Aorta (tissue), 5 donors: ENCODE data around the gene NECTIN3. TPM values are rescaled to one million over a fixed set of nuclear protein-coding genes. Genes with fewer than 3 reads are reported as not detected.
A peak's percentile ranks its signal among the peaks of the same experiment; 100 is the strongest.

Source experiments
- ATAC-seq: fragments of 200-7000 bp; cut with Tn5 transposase; one replicate; pipeline ENCODE4 v1.9.1; 2022; ENCODE audit warnings: moderate library complexity; ENCODE audit not compliant: low FRiP score
- DNase-seq, 2 donors: peaks; one replicate each; pipeline ENCODE4 v3.0.0-alpha.2; 2020
- H3K27ac ChIP-seq, 2 donors: one replicate each; pipeline ENCODE4 v1.5.1; 2013; ENCODE audit warnings: low read length in 2 of 2, mild to moderate bottlenecking in 2 of 2, moderate library complexity in 2 of 2, control low read depth in 1 of 2, inconsistent platforms in 1 of 2, low read depth in 1 of 2
- H3K27me3 ChIP-seq, 2 donors: one replicate each; pipeline ENCODE4 v1.6.1; 2013; ENCODE audit warnings: control low read depth in 1 of 2, low read length in 1 of 2, mild to moderate bottlenecking in 1 of 2, moderate library complexity in 1 of 2; ENCODE audit not compliant: insufficient read depth in 2 of 2, control insufficient read depth in 1 of 2
- H3K36me3 ChIP-seq, 2 donors: one replicate each; pipeline ENCODE4 v1.6.1; 2013; ENCODE audit warnings: control low read depth in 1 of 2, low read length in 1 of 2, mild to moderate bottlenecking in 1 of 2; ENCODE audit not compliant: insufficient read depth in 2 of 2, control insufficient read depth in 1 of 2
- H3K4me1 ChIP-seq, 2 donors: one replicate each; pipeline ENCODE4 v1.6.1; 2013; ENCODE audit warnings: low read length in 2 of 2, control low read depth in 1 of 2, mild to moderate bottlenecking in 1 of 2, moderate library complexity in 1 of 2; ENCODE audit not compliant: insufficient read depth in 2 of 2, control insufficient read depth in 1 of 2
- H3K4me3 ChIP-seq, 2 donors: one replicate each; pipeline ENCODE4 v1.5.1; 2013; ENCODE audit warnings: low read length in 2 of 2, control low read depth in 1 of 2, mild to moderate bottlenecking in 1 of 2
- H3K9me3 ChIP-seq: one replicate; pipeline ENCODE4 v1.6.1; 2013; ENCODE audit warnings: mild to moderate bottlenecking, low read length; ENCODE audit not compliant: control insufficient read depth
- WGBS, 2 donors: extraction: QIAGEN DNeasy Blood & Tissue Kit; methylation state at CpG; one replicate each; pipeline ENCODE4 v1.1.7; 2013; 5-methylcytosine and 5-hydroxymethylcytosine counted together
- intact Hi-C, 2 donors: fragments of 100-400 bp; cut with DNase I; formaldehyde crosslinking; loops; one replicate each; pipeline versions ENCODE4 v1.14.2 to v1.15.0; 2022
- long read RNA-seq, 2 donors: library from polyadenylated mRNA; unstranded; transcript quantifications; one replicate each; pipeline ENCODE4 v2.0.0, GENCODE V29; 2020 to 2021
- polyA plus RNA-seq, 2 donors: library from polyadenylated mRNA; stranded (reverse); fragments of 200-250 nt; gene quantifications; one replicate each; pipeline ENCODE4 v1.2.3, GENCODE V29; 2013
- total RNA-seq, 2 donors: library from RNA; stranded (reverse); fragmentation: NEBNext Ultra II Directional; extraction: Animal tissue kit (Norgen Biotek cat#: 25700); gene quantifications; one replicate each; pipeline ENCODE4 v1.2.1, GENCODE V29; 2021
- donor health status: healthy with polysubstance abuse.
- donor health status: Bipolar disorder and iron deficiency.
- donor health status: DM: no; HTN: no; CAD: no.
- donor health status: DM: no; HTN: no; CAD: no.
- donor health status: DM: yes; HTN: yes; CAD: no.

The NECTIN3 gene
- 10 to 100 TPM; 30.1 to 32.2 TPM for total RNA-seq
- polyA plus RNA-seq = 1 to 10 TPM; 5.1 to 7.6 TPM
- long read RNA-seq, donor 1, partial matches to known transcripts = 1 of 9 reads
- long read RNA-seq, donor 1, other reads (novel, unspliced or antisense) = 6 of 9 reads
- long read RNA-seq, donor 2, partial matches to known transcripts = 0 of 14 reads
- long read RNA-seq, donor 2, other reads (novel, unspliced or antisense) = 10 of 14 reads

- WGBS, 2 donors = 0 to 1% methylated on average over 30 to 79 of the region's 79 CpGs
- ATAC-seq (peak; percentile 97), DNase-seq (peak; percentile 96 to 98)
- Histone ChIP-seq H3K36me3 (no peaks in the 10 kb centered on the region), H3K4me1 (peaks cover 2 to 3% of the 10 kb centered on the region in 2 donors), H3K9me3 (no peaks in the 10 kb centered on the region), H3K27ac (peak within 1 kb of the TSS; percentile 72 to 92), H3K4me3 (peak within 1 kb of the TSS; percentile 83 to 93), H3K27me3 (no peaks in the 10 kb centered on the region)
- intact Hi-C loops = loop anchor here in 1 of 2 donors (10.0 kb wide), 1 partner anchor 1387 kb away; no protein-coding TSS in a partner anchor
Observed at GRCh38 chr3:111071257-111072030, at the start of gene NECTIN3. TSS of gene NECTIN3 (plus strand) at chr3:111071816. CDS start at chr3:111072018, 202 bp downstream.

- Histone ChIP-seq H3K9me3 (no peaks in the 10 kb centered on the region), H3K36me3 (no peaks in the 10 kb centered on the region), H3K4me3 (no peak overlapping the region), H3K4me1 (no peaks in the 10 kb centered on the region), H3K27me3 (no peaks in the 10 kb centered on the region), H3K27ac (no peak overlapping the region)
- ATAC-seq = no peak
- WGBS, 2 donors = 14 to 28% methylated on average over 1 of the region's 1 CpG
- DNase-seq = no peak
- intact Hi-C loops = no loop called here
Observed at GRCh38 chr3:111027868-111028267, 43.7 kb upstream of the NECTIN3 start.

- Histone ChIP-seq H3K4me1 (no peaks in the 10 kb centered on the region), H3K27ac (no peak overlapping the region), H3K4me3 (no peak overlapping the region), H3K9me3 (peaks cover 1% of the 10 kb centered on the region), H3K27me3 (no peaks in the 10 kb centered on the region), H3K36me3 (no peaks in the 10 kb centered on the region)
- 93 to 95% methylated on average over 2 of the region's 2 CpGs for WGBS, 2 donors
- DNase-seq = no peak
- intact Hi-C loops = no loop called here
- no peak for ATAC-seq
Observed at GRCh38 chr3:111031538-111031937, 40.1 kb upstream of the NECTIN3 start.

- Histone ChIP-seq H3K27me3 (no peaks in the 10 kb centered on the region), H3K27ac (no peak overlapping the region), H3K4me1 (no peaks in the 10 kb centered on the region), H3K9me3 (peaks cover 1% of the 10 kb centered on the region), H3K36me3 (no peaks in the 10 kb centered on the region), H3K4me3 (no peak overlapping the region)
- no peak for ATAC-seq
- whole genome bisulfite sequencing, 2 donors = 87 to 88% methylated on average over 3 of the region's 3 CpGs
- intact Hi-C loops = no loop called here
- no peak for DNase-seq
Observed at GRCh38 chr3:111032677-111033076, 38.9 kb upstream of the NECTIN3 start.

- intact Hi-C loops = no loop called here
Observed at GRCh38 chr3:111033470-111034050, 38.1 kb upstream of the NECTIN3 start.

GRCh38 chr3:111035316-111035715 is 36.3 kb upstream of the NECTIN3 start:
- Histone ChIP-seq H3K27me3 (no peaks in the 10 kb centered on the region), H3K27ac (no peak overlapping the region), H3K4me1 (no peaks in the 10 kb centered on the region), H3K36me3 (no peaks in the 10 kb centered on the region), H3K4me3 (no peak overlapping the region), H3K9me3 (peaks cover 2% of the 10 kb centered on the region)
- intact Hi-C loops = no loop called here
- DNase-seq (no peak), ATAC-seq (no peak)
- 66 to 82% methylated on average over 2 of the region's 2 CpGs for WGBS, 2 donors

More at GRCh38 chr3:111033470-111034050, 38.1 kb upstream of the NECTIN3 start:
- Histone ChIP-seq H3K4me1 (no peaks in the 10 kb centered on the region), H3K4me3 (no peak overlapping the region), H3K27me3 (no peaks in the 10 kb centered on the region), H3K9me3 (peaks cover 1% of the 10 kb centered on the region), H3K27ac (no peak overlapping the region), H3K36me3 (no peaks in the 10 kb centered on the region)
- 71 to 79% methylated on average over 1 of the region's 1 CpG for WGBS, 2 donors
- ATAC-seq = no peak
- DNase-seq = no peak

- Histone ChIP-seq H3K4me1 (no peaks in the 10 kb centered on the region), H3K27ac (no peak overlapping the region), H3K9me3 (peaks cover 2% of the 10 kb centered on the region), H3K36me3 (no peaks in the 10 kb centered on the region), H3K4me3 (no peak overlapping the region), H3K27me3 (no peaks in the 10 kb centered on the region)
- 94 to 98% methylated on average over 2 of the region's 2 CpGs for WGBS, 2 donors
- ATAC-seq (no peak), DNase-seq (no peak)
- intact Hi-C loops = no loop called here
Observed at GRCh38 chr3:111035902-111036301, 35.7 kb upstream of the NECTIN3 start.

GRCh38 chr3:111040959-111041358 is 30.7 kb upstream of the NECTIN3 start:
- Histone ChIP-seq H3K36me3 (no peaks in the 10 kb centered on the region), H3K4me1 (no peaks in the 10 kb centered on the region), H3K27ac (no peak overlapping the region), H3K27me3 (no peaks in the 10 kb centered on the region), H3K9me3 (peaks cover 2% of the 10 kb centered on the region), H3K4me3 (no peak overlapping the region)
- DNase-seq (no peak), ATAC-seq (no peak)
- 92% methylated on average over 2 of the region's 2 CpGs for WGBS, 2 donors
- intact Hi-C loops = no loop called here
